ENCODE data around the gene KCNK3. TPM values are rescaled to one million over a fixed set of nuclear protein-coding genes. Genes with fewer than 3 reads are reported as not detected.
"Not testable (repeated sequence)": the region's sequence is repeated elsewhere in the genome, so short reads cannot be mapped to it uniquely, and the experiment has no call there.

Gene KCNK3
- total and polyA plus RNA-seq, 5 experiments from 2014 or later: not detected

- Mint-ChIP-seq H3K9me3 (no peaks in the 10 kb centered on the region), H3K27ac (no peak overlapping the region), H3K36me3 (no peaks in the 10 kb centered on the region), H3K27me3 (peaks cover 2 to 18% (median 5%) of the 10 kb centered on the region in 5 donors), H3K4me1 (peaks cover 3 to 8% (median 7%) of the 10 kb centered on the region in 4 donors), H3K4me3 (no peak overlapping the region)
- POLR2A ChIA-PET: interaction anchor here (0.7 kb wide), 1 partner anchor 26 kb away, joined by 3 read pairs; no protein-coding TSS in a partner anchor
- DNase-seq: no peak
- no peak for ATAC-seq
Observed at GRCh38 chr2:26735883-26736588, 43.5 kb downstream of the KCNK3 start.

DNA sequence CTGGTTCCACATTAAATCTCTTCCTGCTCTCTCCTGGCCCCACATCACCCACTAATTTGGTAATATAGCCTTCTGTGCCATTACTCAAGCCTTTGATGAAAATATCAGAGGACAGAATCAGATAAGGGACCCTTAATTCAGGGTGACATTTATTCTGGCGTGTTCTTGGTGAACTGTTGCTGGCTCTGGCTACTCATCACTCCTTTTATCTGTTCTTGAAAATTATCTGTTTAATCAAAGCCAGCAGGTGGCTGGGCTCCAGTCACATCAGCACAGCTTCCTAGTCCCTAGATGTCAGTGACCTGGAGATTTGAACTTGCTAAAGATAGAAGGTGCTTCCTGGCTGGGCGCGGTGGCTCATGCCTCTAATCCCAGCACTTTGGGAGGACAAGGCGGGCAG is 44.7 kb downstream of the KCNK3 start:
- no peaks in the 10 kb centered on the region for H3K36me3 Mint-ChIP-seq
- H3K4me1 Mint-ChIP-seq: peaks cover 8 to 13% (median 12%) of the 10 kb centered on the region in 4 donors
- H3K9me3 Mint-ChIP-seq: no peaks in the 10 kb centered on the region
- DNase-seq (no peak), ATAC-seq (no peak)
- H3K27ac Mint-ChIP-seq: no peak overlapping the region
- POLR2A ChIA-PET: no interaction called here
- no peak overlapping the region for H3K4me3 Mint-ChIP-seq
- H3K27me3 Mint-ChIP-seq: peaks cover 0 to 16% (median 4%) of the 10 kb centered on the region in 5 donors

DNA sequence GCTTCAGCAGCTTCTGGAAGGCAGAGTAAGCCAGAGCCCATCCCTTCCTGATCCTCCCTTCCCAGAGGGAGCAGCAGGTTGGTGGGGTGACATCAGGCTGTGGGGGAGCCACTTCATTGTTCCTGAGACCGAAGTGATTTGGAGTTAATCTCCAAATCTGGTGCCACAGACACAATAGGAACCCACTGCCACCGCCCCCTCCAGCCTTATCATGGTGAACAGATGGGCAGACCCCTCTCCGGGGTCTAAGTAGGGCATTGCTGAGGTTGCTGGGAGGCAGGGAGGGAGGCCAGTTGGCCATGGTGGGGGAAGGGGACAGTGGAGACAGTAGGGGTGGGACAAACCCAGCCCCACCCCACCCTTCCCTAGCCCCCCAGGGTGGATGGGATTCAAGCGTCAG is 46.0 kb downstream of the KCNK3 start:
- H3K27me3 Mint-ChIP-seq: peaks cover 0 to 11% (median 2%) of the 10 kb centered on the region in 5 donors
- POLR2A ChIA-PET: no interaction called here
- H3K4me1 Mint-ChIP-seq: peaks cover 8 to 13% (median 12%) of the 10 kb centered on the region in 4 donors
- H3K9me3 Mint-ChIP-seq: no peaks in the 10 kb centered on the region
- no peak for DNase-seq
- H3K4me3 Mint-ChIP-seq: no peak overlapping the region
- H3K27ac Mint-ChIP-seq: no peak overlapping the region
- no peak for ATAC-seq
- H3K36me3 Mint-ChIP-seq: no peaks in the 10 kb centered on the region

DNA sequence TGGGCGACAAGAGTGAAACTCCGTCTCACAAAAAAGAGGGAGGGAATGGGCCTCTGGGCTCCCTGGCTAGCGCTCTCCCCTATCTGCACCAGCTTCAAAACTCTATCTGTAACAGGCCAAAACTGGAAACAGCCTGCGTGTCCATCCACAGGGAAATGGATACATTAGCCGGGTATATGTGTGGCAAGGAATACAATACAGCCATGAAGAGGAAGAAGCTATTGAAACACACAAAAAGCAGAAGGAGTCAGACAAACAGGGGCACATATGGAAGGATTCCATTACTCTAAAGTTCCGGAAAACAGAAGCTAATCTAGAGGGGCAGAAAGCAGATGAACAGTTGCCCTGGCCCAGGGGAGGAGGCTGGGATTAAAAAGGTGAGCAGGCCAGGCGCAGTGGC is 47.0 kb downstream of the KCNK3 start:
- POLR2A ChIA-PET: no interaction called here
- H3K27ac Mint-ChIP-seq: no peak overlapping the region
- no peaks in the 10 kb centered on the region for H3K9me3 Mint-ChIP-seq
- DNase-seq (no peak), ATAC-seq (no peak)
- peaks cover 8 to 13% (median 12%) of the 10 kb centered on the region in 4 donors for H3K4me1 Mint-ChIP-seq
- H3K36me3 Mint-ChIP-seq: no peaks in the 10 kb centered on the region
- no peak overlapping the region for H3K4me3 Mint-ChIP-seq
- H3K27me3 Mint-ChIP-seq: peaks cover 0 to 9% (median 0%) of the 10 kb centered on the region in 5 donors

DNA sequence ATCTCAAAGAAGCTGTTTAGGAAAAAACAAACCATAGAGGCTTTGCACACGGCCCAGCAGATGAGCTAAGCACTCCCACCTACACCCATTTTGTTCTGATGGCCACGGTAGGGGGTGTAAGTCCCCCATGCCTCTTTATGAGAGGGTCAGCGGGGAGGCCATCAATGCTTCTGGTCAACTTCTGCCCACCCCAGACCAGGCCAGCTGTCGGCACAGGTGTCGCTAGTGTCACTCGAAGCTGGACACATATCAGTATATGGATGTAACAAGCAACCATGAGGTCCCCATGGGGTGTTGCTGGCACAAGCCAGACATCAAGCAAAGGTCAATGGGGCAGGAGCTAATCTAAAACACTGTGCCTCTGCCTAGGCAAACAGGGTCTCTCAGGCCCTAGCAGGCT is 47.8 kb downstream of the KCNK3 start:
- no peaks in the 10 kb centered on the region for H3K9me3 Mint-ChIP-seq
- H3K4me3 Mint-ChIP-seq: no peak overlapping the region
- H3K36me3 Mint-ChIP-seq: no peaks in the 10 kb centered on the region
- H3K27ac Mint-ChIP-seq: no peak overlapping the region
- peaks cover 8 to 13% (median 12%) of the 10 kb centered on the region in 4 donors for H3K4me1 Mint-ChIP-seq
- no peak for ATAC-seq
- POLR2A ChIA-PET: no interaction called here
- no peak for DNase-seq
- H3K27me3 Mint-ChIP-seq: peaks cover 0 to 9% (median 0%) of the 10 kb centered on the region in 5 donors

GRCh38 chr2:26740890-26741302 is 48.4 kb downstream of the KCNK3 start:
- DNase-seq (peak in 6 of 10 donors; percentile 3 to 35 (median 29)), ATAC-seq (peak; percentile 90 to 91)
- Mint-ChIP-seq H3K9me3 (no peaks in the 10 kb centered on the region), H3K4me3 (peak overlapping the region in 3 of 10 donors; percentile 34 to 53 (median 47)), H3K27me3 (peaks cover 0 to 9% (median 0%) of the 10 kb centered on the region in 5 donors), H3K4me1 (peaks cover 8 to 13% (median 12%) of the 10 kb centered on the region in 4 donors), H3K36me3 (no peaks in the 10 kb centered on the region), H3K27ac (peak overlapping the region in 4 of 10 donors; percentile 66 to 81 (median 73))
- POLR2A ChIA-PET: no interaction called here

DNA sequence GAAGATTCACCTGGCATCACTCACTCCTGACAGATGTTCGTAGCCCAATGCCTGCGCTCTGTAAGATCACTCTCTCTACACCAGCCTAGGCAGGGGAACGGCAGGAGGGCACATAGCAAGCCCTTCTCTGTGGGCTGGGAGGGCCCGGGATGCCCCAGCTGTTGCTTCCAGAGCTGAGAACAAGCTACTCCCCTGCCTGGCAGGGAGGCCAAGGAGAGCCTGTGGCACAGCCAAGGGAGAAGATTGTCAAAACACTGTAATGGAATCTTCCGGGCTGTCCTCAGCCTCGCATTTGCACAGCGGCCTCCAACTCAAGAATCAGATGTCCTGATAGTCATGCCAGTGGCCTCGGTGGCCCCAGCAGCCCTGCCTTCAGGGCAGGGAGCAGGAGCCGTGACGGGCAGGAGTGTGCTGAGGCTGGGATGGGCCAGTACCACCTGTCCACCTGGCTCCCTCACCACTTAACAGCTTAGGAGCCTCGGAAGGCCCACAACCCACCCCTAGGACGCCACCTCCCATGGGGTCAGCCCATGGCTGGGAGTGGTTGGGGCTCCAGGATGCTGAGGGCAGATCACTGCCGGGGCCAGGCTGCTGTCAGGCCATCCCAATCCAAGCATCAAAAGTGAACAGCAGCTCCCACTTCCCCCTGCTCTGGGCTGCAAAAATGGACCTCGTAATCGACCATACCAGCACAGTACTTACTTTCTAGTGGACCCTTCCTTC is 49.7 kb downstream of the KCNK3 start:
- Mint-ChIP-seq H3K27me3 (peaks cover 0 to 8% (median 0%) of the 10 kb centered on the region in 5 donors), H3K9me3 (no peaks in the 10 kb centered on the region), H3K4me3 (no peak overlapping the region), H3K4me1 (peaks cover 8 to 13% (median 12%) of the 10 kb centered on the region in 4 donors), H3K36me3 (no peaks in the 10 kb centered on the region), H3K27ac (peak overlapping the region in 1 of 10 donors; percentile 66)
- POLR2A ChIA-PET: no interaction called here
- DNase-seq: no peak
- ATAC-seq: no peak

- peaks cover 8 to 13% (median 12%) of the 10 kb centered on the region in 4 donors for H3K4me1 Mint-ChIP-seq
- H3K36me3 Mint-ChIP-seq: no peaks in the 10 kb centered on the region
- POLR2A ChIA-PET: interaction anchor here (0.6 kb wide), 1 partner anchor 9 kb away, joined by 5 read pairs; no protein-coding TSS in a partner anchor
- no peak overlapping the region for H3K4me3 Mint-ChIP-seq
- ATAC-seq (no peak), DNase-seq (no peak)
- H3K27ac Mint-ChIP-seq: no peak overlapping the region
- H3K27me3 Mint-ChIP-seq: peaks cover 0 to 3% (median 0%) of the 10 kb centered on the region in 5 donors
- H3K9me3 Mint-ChIP-seq: no peaks in the 10 kb centered on the region
Observed at GRCh38 chr2:26743852-26744251, 51.3 kb downstream of the KCNK3 start.

GRCh38 chr2:26744953-26745352 is 52.4 kb downstream of the KCNK3 start:
- POLR2A ChIA-PET: no interaction called here
- no peaks in the 10 kb centered on the region for H3K36me3 Mint-ChIP-seq
- no peak overlapping the region for H3K4me3 Mint-ChIP-seq
- peaks cover 0 to 2% (median 0%) of the 10 kb centered on the region in 5 donors for H3K27me3 Mint-ChIP-seq
- DNase-seq (no peak), ATAC-seq (no peak)
- peak overlapping the region in 1 of 10 donors; percentile 2 for H3K27ac Mint-ChIP-seq
- H3K9me3 Mint-ChIP-seq: no peaks in the 10 kb centered on the region
- H3K4me1 Mint-ChIP-seq: peaks cover 8 to 13% (median 12%) of the 10 kb centered on the region in 4 donors

DNA sequence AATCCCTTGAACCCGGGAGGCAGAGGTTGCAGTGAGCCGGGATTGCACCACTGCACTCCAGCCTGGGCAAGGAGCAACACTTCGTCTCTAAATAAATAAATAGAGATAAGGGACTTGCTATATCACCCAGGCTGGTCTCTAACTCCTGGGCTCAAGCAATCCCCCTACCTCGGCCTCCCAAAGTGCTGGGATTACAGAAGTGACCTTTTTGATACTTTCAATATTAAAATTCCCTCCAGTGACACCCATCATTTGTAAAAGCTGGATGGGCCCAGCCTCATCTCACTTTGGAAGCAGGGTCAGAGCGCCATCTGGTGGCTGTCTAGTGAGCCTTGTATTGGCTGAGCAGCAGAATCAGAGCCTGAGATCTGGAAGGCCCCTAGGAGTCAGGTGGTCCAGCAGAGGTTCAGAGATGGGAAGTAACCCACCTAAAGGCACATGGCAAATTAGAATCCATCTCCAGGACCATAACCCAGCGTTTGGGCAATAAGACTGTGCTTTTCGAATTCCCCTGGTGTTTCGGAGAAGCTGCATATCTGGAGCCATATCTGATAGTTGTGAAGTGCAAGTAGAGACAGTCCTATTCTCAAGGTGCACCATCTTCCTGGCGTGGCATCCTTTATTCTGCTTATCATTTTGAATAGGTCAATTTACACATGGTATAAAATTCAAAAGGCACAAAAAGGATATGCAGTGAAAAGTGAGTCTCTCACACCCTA is 53.2 kb downstream of the KCNK3 start:
- Mint-ChIP-seq H3K36me3 (no peaks in the 10 kb centered on the region), H3K27ac (no peak overlapping the region), H3K4me3 (no peak overlapping the region), H3K27me3 (peaks cover 0 to under 1% (median 0%) of the 10 kb centered on the region in 5 donors), H3K4me1 (peaks cover 6 to 9% (median 7%) of the 10 kb centered on the region in 4 donors), H3K9me3 (no peaks in the 10 kb centered on the region)
- POLR2A ChIA-PET: no interaction called here
- ATAC-seq: peak; percentile 75 to 86
- DNase-seq: peak; percentile 62 to 89 (median 74)

- POLR2A ChIA-PET: no interaction called here
- ATAC-seq (no peak), DNase-seq (no peak)
- H3K27ac Mint-ChIP-seq: no peak overlapping the region
- no peaks in the 10 kb centered on the region for H3K36me3 Mint-ChIP-seq
- H3K4me1 Mint-ChIP-seq: no peaks in the 10 kb centered on the region
- H3K4me3 Mint-ChIP-seq: no peak overlapping the region
- H3K9me3 Mint-ChIP-seq: no peaks in the 10 kb centered on the region
- H3K27me3 Mint-ChIP-seq: no peaks in the 10 kb centered on the region
Observed at GRCh38 chr2:26746934-26747333, 54.4 kb downstream of the KCNK3 start.

GRCh38 chr2:26749787-26750420 is 57.4 kb downstream of the KCNK3 start:
- H3K27ac Mint-ChIP-seq: peak overlapping the region in 1 of 10 donors; percentile 22

More at GRCh38 chr2:26749787-26750420, 57.4 kb downstream of the KCNK3 start:
- H3K9me3 Mint-ChIP-seq, H3K4me3 Mint-ChIP-seq, H3K4me1 Mint-ChIP-seq, ATAC-seq, POLR2A ChIA-PET, H3K36me3 Mint-ChIP-seq, DNase-seq, H3K27me3 Mint-ChIP-seq: not testable (repeated sequence)
